Left colon (tissue), 2 donors: ENCODE measurements around the gene FNDC8. TPM values are rescaled to one million over a fixed set of nuclear protein-coding genes. Genes with fewer than 3 reads are reported as not detected.
A peak's percentile ranks its signal among the peaks of the same experiment; 100 is the strongest.

Source experiments
- ATAC-seq: fragments of 200-7000 bp; cut with Tn5 transposase; one replicate; pipeline ENCODE4 v1.9.1; 2020; ENCODE audit warnings: mild to moderate bottlenecking, moderate library complexity
- DNase-seq, 2 donors: peaks; one replicate each; pipeline ENCODE4 v3.0.0-alpha.2; 2020
- intact Hi-C, 2 donors: fragments of 100-400 bp; cut with DNase I in 1 of 2; cut with micrococcal nuclease in 1 of 2; formaldehyde crosslinking; loops; one replicate each; pipeline versions ENCODE4 v1.11.2 to v1.14.0; 2022; cut with DNase I, micrococcal nuclease
- long read RNA-seq: library from polyadenylated mRNA; unstranded; transcript quantifications from one replicate; pipeline ENCODE4 v2.0.0, GENCODE V29; 2021
- total RNA-seq, 2 donors: library from RNA; stranded (reverse); fragmentation: NEBNext Ultra II Directional; extraction: Animal tissue kit (Norgen Biotek cat#: 25700); gene quantifications; one replicate each; pipeline ENCODE4 v1.2.1, GENCODE V29; 2021
- donor health status: DM: no; HTN: no; CAD: no.
- donor health status: DM: yes; HTN: yes; CAD: no.

FNDC8 gene
- total RNA-seq = not detected
- long read RNA-seq = 0 reads

GRCh38 chr17:35121315-35121714, at the start of gene FNDC8:
FNDC8 (plus strand) TSS chr17:35121615; CDS start chr17:35121694, 79 bp downstream.
- DNase-seq (no peak), ATAC-seq (no peak)
- intact Hi-C loops = loop anchor here in 1 of 2 donors (5.0 kb wide), 1 partner anchor 579 kb away; no protein-coding TSS in a partner anchor

GRCh38 chr17:35073183-35073790, 48.1 kb upstream of the FNDC8 start:
- intact Hi-C loops = loop anchor here in 1 of 2 donors (10.0 kb wide), 1 partner anchor 68 kb away; no protein-coding TSS in a partner anchor
- ATAC-seq (no peak), DNase-seq (no peak)

- DNase-seq (no peak), ATAC-seq (no peak)
- intact Hi-C loops = loop anchor here in 1 of 2 donors (10.0 kb wide), 1 partner anchor 69 kb away; no protein-coding TSS in a partner anchor
Measured at GRCh38 chr17:35073991-35074627, 47.3 kb upstream of the FNDC8 start.

GRCh38 chr17:35074711-35075707, 46.4 kb upstream of the FNDC8 start:
- ATAC-seq = peak; percentile 53
- intact Hi-C loops = loop anchor here in 1 of 2 donors (10.0 kb wide), 1 partner anchor 70 kb away; no protein-coding TSS in a partner anchor
- DNase-seq = no peak

- ATAC-seq = no peak
- intact Hi-C loops = loop anchor here in 1 of 2 donors (10.0 kb wide), 1 partner anchor 72 kb away; no protein-coding TSS in a partner anchor
- no peak for DNase-seq
Measured at GRCh38 chr17:35076874-35077273, 44.5 kb upstream of the FNDC8 start.

GRCh38 chr17:35079547-35080423, 41.6 kb upstream of the FNDC8 start:
- ATAC-seq (peak; percentile 90), DNase-seq (no peak)
- intact Hi-C loops = loop anchor here in 1 of 2 donors (10.0 kb wide), 1 partner anchor 75 kb away; no protein-coding TSS in a partner anchor

- intact Hi-C loops = no loop called here
- no peak for ATAC-seq
- no peak for DNase-seq
Measured at GRCh38 chr17:35080536-35080935, 40.9 kb upstream of the FNDC8 start.

DNA sequence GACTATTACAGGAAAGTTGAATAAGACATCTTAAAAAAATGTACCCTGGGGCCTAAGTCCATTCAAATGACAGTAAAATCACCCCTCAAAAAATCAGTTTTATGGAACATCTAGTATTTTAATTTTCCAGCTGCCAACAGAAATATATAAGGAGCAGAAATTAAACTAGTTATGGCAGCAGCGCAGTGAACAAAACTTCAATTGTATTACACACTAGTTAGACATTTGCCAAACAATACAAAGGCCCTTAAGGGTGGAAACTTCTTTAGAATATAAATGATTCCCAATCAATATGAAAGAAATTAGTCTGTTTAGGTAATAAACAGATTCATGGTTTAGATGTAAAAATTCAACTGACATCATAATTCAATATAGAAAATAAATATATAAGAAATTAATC, 39.8 kb upstream of the FNDC8 start:
- intact Hi-C loops = no loop called here
- no peak for DNase-seq

DNA sequence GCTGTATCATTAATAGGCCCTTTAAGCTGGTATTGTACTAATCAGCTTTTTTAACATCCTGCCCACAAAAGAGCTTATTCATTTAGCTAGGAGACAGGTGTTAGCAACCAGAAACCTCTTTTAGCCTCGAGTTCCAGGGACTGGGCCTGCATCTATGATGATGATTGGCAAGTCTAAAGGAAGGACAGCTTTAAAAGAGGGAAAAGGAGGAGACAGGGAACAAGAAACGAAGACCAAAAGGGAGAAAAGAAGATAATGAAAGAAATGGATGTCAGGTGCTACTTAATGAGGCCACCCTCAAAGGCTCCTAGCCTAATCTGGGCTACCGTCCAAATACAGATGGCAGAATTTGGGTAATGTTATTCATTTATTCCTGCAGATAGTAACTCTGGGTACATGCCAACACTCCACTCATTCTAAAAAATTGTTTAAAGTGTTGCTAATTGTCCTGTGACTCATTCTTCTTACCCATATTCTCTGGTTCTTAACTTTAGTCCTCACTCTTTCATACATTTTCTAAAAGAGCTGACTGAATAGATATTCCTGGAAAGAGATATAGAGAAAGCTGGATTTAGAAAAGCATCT, 39.2 kb upstream of the FNDC8 start:
- DNase-seq (no peak), ATAC-seq (no peak)
- intact Hi-C loops = no loop called here

More for the DNA sequence above, 39.8 kb upstream of the FNDC8 start:
- no peak for ATAC-seq

GRCh38 chr17:35083071-35083470, 38.3 kb upstream of the FNDC8 start:
- ATAC-seq = no peak
- intact Hi-C loops = no loop called here
- no peak for DNase-seq

- no peak for ATAC-seq
- intact Hi-C loops = no loop called here
- DNase-seq = no peak
Measured at GRCh38 chr17:35084987-35085386, 36.4 kb upstream of the FNDC8 start.

DNA sequence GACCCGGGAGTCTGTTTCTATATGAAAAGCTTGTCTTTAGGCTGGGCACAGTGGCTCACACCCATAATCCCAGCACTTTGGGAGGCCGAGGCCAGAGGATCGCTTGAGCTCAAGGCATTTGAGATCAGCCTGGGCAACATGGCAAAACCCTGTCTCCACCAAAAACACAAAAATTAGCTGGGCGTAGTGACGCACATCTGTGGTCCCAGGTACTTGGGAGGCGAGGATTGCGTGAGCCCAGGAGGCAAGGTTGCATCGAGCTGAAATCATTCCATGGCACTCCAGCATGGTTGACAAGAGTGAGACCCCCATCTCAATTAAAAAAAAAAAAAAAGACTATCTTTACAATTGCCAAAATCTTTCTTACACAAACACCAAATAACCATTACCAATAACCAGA, 35.3 kb upstream of the FNDC8 start:
- no peak for DNase-seq
- no peak for ATAC-seq
- intact Hi-C loops = no loop called here

DNA sequence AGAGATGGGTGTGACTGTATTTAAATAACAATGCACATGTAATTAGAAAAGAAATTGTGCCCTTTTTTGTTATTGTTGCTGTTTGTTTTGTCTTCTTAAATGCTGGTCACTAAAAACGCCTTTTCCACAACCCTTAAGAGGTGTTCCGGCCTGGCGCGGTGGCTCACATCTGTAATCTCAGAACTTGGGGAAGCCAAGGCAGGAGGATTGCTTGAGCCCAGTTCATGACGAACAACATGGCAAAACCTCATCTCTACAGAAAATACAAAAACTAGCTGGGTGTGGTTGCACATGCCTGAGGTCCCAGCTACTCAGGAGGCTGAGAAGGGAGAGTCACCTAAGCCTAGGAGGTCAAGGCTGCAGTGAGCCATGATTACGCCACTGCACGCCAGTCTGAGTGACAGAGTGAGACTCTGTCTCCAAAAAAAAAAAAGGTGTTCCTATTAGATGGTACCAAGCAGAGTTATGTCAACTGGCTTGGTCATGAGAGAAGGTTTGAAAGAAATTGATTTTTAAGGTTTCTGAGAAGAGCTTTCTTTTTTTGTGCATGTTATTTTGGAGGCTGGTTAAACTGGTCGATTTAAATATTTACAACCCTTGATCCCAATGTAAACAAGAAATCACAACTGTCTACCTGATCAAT, 34.4 kb upstream of the FNDC8 start:
- ATAC-seq (no peak), DNase-seq (peak in 1 of 2 donors; percentile 28)
- intact Hi-C loops = no loop called here

DNA sequence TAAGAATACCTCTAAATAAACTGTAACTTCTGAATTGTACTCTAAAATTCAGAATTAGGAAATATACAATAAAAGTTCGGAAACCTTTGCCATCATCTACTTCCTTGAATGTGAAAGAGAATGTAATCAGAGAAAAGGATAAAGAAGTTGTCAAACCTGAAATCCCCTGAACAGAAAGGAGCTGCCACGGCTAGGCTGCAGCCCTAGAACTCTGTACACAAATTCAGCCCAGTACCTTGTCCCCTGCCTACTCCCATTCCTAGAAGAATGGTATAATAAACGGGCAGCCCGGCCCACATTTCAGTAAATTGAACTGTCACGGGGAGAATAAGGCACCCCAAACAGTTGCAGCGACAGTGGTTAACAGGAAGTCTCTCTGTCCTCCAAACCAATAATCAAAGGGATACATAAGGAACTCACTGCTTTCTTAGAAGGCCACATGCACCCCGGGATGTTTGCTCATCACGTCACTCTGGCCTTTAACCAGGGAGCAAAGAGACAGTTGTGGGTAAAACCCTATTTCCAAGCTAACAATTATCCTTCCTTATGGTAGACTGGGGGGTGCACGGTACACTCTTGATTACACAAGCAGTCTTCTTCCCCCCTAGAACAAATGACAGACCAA, 33.6 kb upstream of the FNDC8 start:
- ATAC-seq (peak; percentile 62), DNase-seq (peak; percentile 65 to 83)
- intact Hi-C loops = no loop called here

GRCh38 chr17:35088356-35088880, 33.0 kb upstream of the FNDC8 start:
- peak; percentile 23 for ATAC-seq
- intact Hi-C loops = no loop called here

DNA sequence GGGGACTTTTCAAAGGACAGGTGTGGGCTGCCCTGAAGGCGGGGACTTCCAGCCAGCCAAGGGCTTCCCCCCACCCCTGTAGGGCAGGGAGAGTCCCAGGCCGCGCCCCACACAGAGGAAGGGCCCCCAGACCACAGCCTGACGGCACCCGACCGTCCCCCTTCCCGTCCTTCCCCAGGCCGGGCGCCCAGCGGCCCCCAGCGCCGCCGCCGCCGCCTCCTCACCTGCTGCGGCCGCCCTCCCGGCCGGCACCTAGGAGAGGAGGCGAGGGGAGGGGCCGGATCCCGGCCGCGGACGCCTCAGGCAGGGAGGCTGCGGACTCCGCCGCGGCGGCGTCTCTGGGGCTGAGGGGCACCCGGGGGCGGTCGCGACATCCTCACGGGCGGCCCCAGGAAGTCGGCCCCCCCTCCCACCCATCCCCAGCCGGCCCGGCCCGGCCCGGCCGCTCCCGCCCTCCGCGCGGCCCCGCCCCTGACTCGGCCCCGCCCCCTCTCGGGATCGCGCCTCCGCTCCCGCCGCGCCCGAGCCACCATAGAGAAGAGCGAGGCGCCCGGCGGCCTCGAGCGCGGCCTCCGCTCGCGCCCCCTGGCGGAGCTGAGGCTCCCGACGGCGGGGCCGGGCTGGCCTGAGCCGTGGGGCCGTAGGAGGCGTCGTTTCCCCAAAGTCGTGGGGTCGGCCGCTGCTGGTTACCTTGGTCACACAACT, 32.4 kb upstream of the FNDC8 start:
- DNase-seq = peak; percentile 80 to 91
- peak; percentile 76 for ATAC-seq
- intact Hi-C loops = no loop called here

More at GRCh38 chr17:35088356-35088880, 33.0 kb upstream of the FNDC8 start:
- peak; percentile 67 to 68 for DNase-seq
